Cerebellar cortex (tissue), 1 donor: ENCODE data around the gene TDO2.

Source experiments
- DNase-seq: peaks from one replicate; pipeline ENCODE4 v3.0.0-alpha.2; 2015; ENCODE audit warnings: low spot score

TDO2 gene

GRCh38 chr4:155953151-155954117 lies 49.9 kb downstream of the TDO2 start, which contains the start of gene CTSO:
TSS of gene CTSO (minus strand) at chr4:155953866. CDS start at chr4:155953847, 19 bp downstream.
- peak; percentile 84 for DNase-seq

GRCh38 chr4:155954118-155954685 lies 50.7 kb downstream of the TDO2 start:
- DNase-seq: no peak

DNA sequence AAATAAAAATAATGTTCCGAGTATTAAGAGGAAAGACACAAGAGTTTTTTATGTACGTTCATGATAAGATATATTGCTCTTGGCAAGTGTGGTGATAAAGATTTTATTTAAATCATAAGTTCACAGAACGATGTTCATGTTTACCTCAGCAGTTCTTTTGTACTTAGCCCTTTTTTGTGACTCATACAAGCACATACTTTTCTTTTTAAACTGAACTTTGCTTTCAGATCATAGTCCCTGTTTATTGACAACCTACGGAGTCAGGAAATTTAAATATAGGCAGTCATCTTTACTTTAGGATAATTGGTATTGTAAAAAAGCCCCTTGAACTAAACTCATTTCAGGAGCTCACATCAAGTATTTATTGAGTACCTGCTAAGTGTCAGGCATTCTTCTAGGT lies 51.4 kb downstream of the TDO2 start:
- DNase-seq: no peak

GRCh38 chr4:155956461-155956860 lies 53.0 kb downstream of the TDO2 start:
- DNase-seq: no peak

DNA sequence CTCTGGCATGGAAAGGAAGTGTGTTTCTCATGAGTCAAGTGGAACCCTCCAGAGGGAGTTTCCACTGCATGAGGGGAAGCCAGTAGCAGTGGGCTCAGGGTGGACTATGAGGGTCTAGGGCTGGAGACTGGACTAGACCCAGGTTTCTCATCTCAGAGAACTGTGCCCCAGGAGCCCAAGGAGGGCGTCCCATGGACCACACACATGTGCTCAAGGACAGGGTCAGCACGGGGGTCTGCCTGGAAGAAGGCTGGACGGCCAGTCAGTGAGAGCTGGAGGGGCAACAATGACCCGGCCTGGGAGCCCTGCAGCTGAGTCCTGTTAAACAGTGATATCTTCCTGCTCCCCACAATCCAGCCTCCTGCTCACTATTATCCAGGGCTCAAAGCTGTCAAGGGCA lies 55.9 kb downstream of the TDO2 start:
- no peak for DNase-seq

DNA sequence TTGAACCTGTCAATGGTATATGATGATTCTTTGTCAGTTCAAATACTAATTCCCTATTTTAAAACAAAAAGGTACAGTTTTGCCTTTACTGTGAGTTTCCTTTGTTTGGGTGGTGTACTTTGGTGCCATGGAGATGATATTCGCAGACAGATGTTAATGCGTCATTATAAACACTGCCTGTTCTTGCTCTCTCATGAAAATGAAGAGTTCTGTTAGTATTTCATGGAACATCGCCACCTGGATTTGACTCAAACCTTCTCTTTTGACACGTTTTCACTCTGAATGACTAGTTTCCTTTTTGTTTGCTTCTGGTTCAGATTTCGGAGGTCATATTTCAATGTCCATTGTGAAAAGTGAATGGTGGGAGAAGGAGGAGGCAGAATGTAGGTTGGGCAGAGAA lies 57.0 kb downstream of the TDO2 start:
- DNase-seq: no peak

GRCh38 chr4:155961575-155961974 lies 58.1 kb downstream of the TDO2 start:
- no peak for DNase-seq

DNA sequence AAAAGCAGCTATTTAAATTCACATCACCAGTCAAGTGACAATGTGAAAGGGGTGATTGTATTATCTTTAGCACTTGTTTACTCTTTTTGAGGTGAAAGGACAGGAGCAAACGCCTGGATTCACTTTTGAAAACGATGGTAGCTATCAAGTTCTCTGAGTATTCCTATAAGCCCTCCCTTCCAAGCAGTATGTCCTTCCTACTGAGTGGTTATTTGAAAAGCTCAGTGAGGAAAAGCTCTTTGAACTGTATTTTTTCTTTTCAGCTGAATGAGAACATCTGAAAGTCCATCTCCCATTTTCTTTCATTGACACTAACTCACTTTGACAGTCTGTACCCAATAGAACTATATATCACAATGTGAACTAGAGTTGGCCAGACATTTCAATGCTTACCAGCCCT lies 59.3 kb downstream of the TDO2 start:
- DNase-seq: no peak

GRCh38 chr4:155964016-155964891 lies 60.8 kb downstream of the TDO2 start:
- DNase-seq: no peak

- DNase-seq: no peak
Measured at GRCh38 chr4:155966171-155966570, 62.7 kb downstream of the TDO2 start.

- DNase-seq: peak; percentile 33
Measured at GRCh38 chr4:155966731-155967395, 63.4 kb downstream of the TDO2 start.
